Tibial nerve (tissue), 4 donors: ENCODE data around the gene L3MBTL4. TPM values are rescaled to one million over a fixed set of nuclear protein-coding genes. Genes with fewer than 3 reads are reported as not detected.
"Not testable (repeated sequence)": the region's sequence is repeated elsewhere in the genome, so short reads cannot be mapped to it uniquely, and the experiment has no call there.

Experiments
- DNase-seq, 2 donors: peaks; one replicate each; pipeline ENCODE4 v3.0.0-alpha.2; 2019; ENCODE audit warnings: low spot score in 2 of 2
- H3K27ac ChIP-seq, 4 donors: fragments of 200-600 bp; sonication (generic) in 3 of 4; one replicate each; pipeline ENCODE4 v1.5.1; 2017 to 2019; ENCODE audit warnings: mild to moderate bottlenecking in 1 of 4
- H3K27me3 ChIP-seq, 2 donors: fragments of 200-600 bp; sonication (generic) in 1 of 2; one replicate each; pipeline versions ENCODE4 v1.5.1 to v1.6.0; 2017 to 2019
- H3K36me3 ChIP-seq, 3 donors: fragments of 200-600 bp; sonication (generic); one replicate each; pipeline ENCODE4 v1.5.1; 2018 to 2019
- H3K4me1 ChIP-seq, 4 donors: fragments of 200-600 bp; sonication (generic) in 3 of 4; one replicate each; pipeline ENCODE4 v1.5.1; 2017 to 2019
- H3K4me3 ChIP-seq, 4 donors: fragments of 200-600 bp; sonication (generic) in 3 of 4; one replicate each; pipeline ENCODE4 v1.5.1; 2017 to 2019; ENCODE audit warnings: mild to moderate bottlenecking in 1 of 4, moderate library complexity in 1 of 4
- H3K9me3 ChIP-seq, 4 donors: fragments of 200-600 bp; sonication (generic) in 3 of 4; one replicate each; pipeline ENCODE4 v1.5.1; 2017 to 2019
- CTCF ChIP-seq, 5 experiments: fragments of 200-600 bp in 3 of 5; fragments of 450-650 bp in 2 of 5; sonication (generic) in 3 of 5; IDR thresholded peaks; one replicate each; pipeline ENCODE4 v1.5.1; 2016 to 2019; ENCODE audit warnings: antibody characterized with exemption in 5 of 5, mild to moderate bottlenecking in 3 of 5, moderate library complexity in 2 of 5
- EP300 ChIP-seq, 2 donors: sonication (generic); formaldehyde crosslinking; IDR thresholded peaks; one replicate each; pipeline ENCODE4 v1.6.1; 2017; ENCODE audit warnings: antibody characterized with exemption in 2 of 2, mild to moderate bottlenecking in 1 of 2
- POLR2A ChIP-seq, 2 donors: fragments of 450-650 bp; IDR thresholded peaks; one replicate each; pipeline ENCODE4 v1.6.1; 2017; ENCODE audit warnings: antibody characterized with exemption in 2 of 2, mild to moderate bottlenecking in 2 of 2, moderate library complexity in 2 of 2
- WGBS, 2 donors: methylation state at CpG; one replicate each; pipeline ENCODE4 v1.1.5; 2018; 5-methylcytosine and 5-hydroxymethylcytosine counted together
- total RNA-seq, 4 donors: library from RNA; depleted of rRNA; stranded (reverse); fragments of >200 nt; gene quantifications; one replicate each; pipeline ENCODE4 v1.1.0, GENCODE V29; 2016

Gene L3MBTL4
- total RNA-seq, 4 donors from 2014 or later, result 6.3 to 9.0 (median 8.1) TPM

GRCh38 chr18:6139007-6139406 lies 275.7 kb downstream of the L3MBTL4 start:
- TF ChIP-seq POLR2A (IDR thresholded peaks at IDR 0.05), result no peak
- no peak for TF ChIP-seq CTCF (IDR thresholded peaks at IDR 0.05)
- no peak for TF ChIP-seq EP300 (IDR thresholded peaks at IDR 0.05)
- DNase-seq, result no peak
- WGBS, 2 donors, result 93 to 96% methylated on average over 3 of the region's 3 CpGs

GRCh38 chr18:6135901-6136300 lies 278.8 kb downstream of the L3MBTL4 start:
- not testable (repeated sequence) for DNase-seq, H3K4me3 ChIP-seq, H3K27me3 ChIP-seq, H3K27ac ChIP-seq, H3K9me3 ChIP-seq, H3K4me1 ChIP-seq
- H3K36me3 ChIP-seq, result peaks cover 0 to 25% (median 0%) of the 10 kb centered on the region in 3 donors
- WGBS, 2 donors, result 100% methylated on average over 1 of the region's 1 CpG

More at GRCh38 chr18:6139007-6139406, 275.7 kb downstream of the L3MBTL4 start:
- H3K36me3 ChIP-seq, result peaks cover 0 to 25% (median 0%) of the 10 kb centered on the region in 3 donors
- H3K4me1 ChIP-seq, result no peaks in the 10 kb centered on the region
- H3K27me3 ChIP-seq, result no peaks in the 10 kb centered on the region
- H3K27ac ChIP-seq, result no peak overlapping the region
- H3K9me3 ChIP-seq, result peaks cover 0 to 6% (median 0%) of the 10 kb centered on the region in 4 donors
- H3K4me3 ChIP-seq, result no peak overlapping the region

- peaks cover 0 to 25% (median 0%) of the 10 kb centered on the region in 3 donors for H3K36me3 ChIP-seq
- not testable (repeated sequence) for H3K27ac ChIP-seq, DNase-seq, H3K27me3 ChIP-seq, H3K4me1 ChIP-seq, H3K4me3 ChIP-seq, H3K9me3 ChIP-seq
- 89 to 97% methylated on average over 2 of the region's 2 CpGs for WGBS, 2 donors
Measured at GRCh38 chr18:6135029-6135428, 279.7 kb downstream of the L3MBTL4 start.

GRCh38 chr18:6132751-6133368 lies 281.9 kb downstream of the L3MBTL4 start:
- Histone ChIP-seq H3K27me3 (no peaks in the 10 kb centered on the region), H3K27ac (no peak overlapping the region), H3K36me3 (peaks cover 0 to 23% (median 0%) of the 10 kb centered on the region in 3 donors), H3K4me3 (no peak overlapping the region), H3K4me1 (no peaks in the 10 kb centered on the region), H3K9me3 (peaks cover 0 to 6% (median 0%) of the 10 kb centered on the region in 4 donors)
- TF ChIP-seq EP300 (IDR thresholded peaks at IDR 0.05) (no peak), CTCF (IDR thresholded peaks at IDR 0.05) (no peak), POLR2A (IDR thresholded peaks at IDR 0.05) (no peak)
- no peak for DNase-seq
- 87 to 90% methylated on average over 10 of the region's 10 CpGs for WGBS, 2 donors

- H3K27ac ChIP-seq, result no peak overlapping the region
Measured at GRCh38 chr18:6120820-6121279, 293.9 kb downstream of the L3MBTL4 start.

More at GRCh38 chr18:6120820-6121279, 293.9 kb downstream of the L3MBTL4 start:
- Histone ChIP-seq H3K27me3 (no peaks in the 10 kb centered on the region), H3K4me1 (peaks cover 0 to 5% (median 0%) of the 10 kb centered on the region in 4 donors), H3K9me3 (peaks cover 0 to 7% (median 0%) of the 10 kb centered on the region in 4 donors), H3K4me3 (no peak overlapping the region), H3K36me3 (no peaks in the 10 kb centered on the region)
- WGBS, 2 donors, result 29 to 36% methylated on average over 4 of the region's 4 CpGs
- no peak for TF ChIP-seq CTCF (IDR thresholded peaks at IDR 0.05)
- TF ChIP-seq POLR2A (IDR thresholded peaks at IDR 0.05), result no peak
- no peak for TF ChIP-seq EP300 (IDR thresholded peaks at IDR 0.05)
- no peak for DNase-seq
